Measurements from ENCODE around the gene ZNHIT2.

DNA sequence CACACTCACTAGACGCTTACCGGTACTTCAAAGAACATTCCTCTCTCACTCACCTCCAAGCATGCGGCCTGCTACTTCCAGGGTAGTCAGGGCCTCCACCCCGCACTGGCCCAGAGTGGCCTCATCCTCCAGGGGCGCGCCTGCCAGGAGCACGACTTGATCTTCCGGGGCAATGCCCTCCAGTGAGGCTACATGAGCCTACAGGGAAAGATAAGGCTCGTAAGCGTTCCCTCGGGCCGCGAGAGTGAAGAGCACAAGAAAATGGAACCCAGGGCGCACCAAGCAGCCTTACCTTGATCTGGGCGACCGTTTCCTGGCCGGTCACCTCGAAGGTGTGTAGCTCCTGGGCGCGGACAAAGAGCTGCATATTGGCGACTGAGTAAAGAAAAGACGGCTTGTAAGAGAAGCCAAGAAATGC lies 4.0 kb upstream of the ZNHIT2 start:
- TF ChIP-seq NFIC (IDR thresholded peaks at IDR 0.05) (no peak), RAD21 (IDR thresholded peaks at IDR 0.05; ENCODE audit: low read depth) (no peak), FOXM1 (IDR thresholded peaks at IDR 0.05; ENCODE audit: borderline replicate concordance, low read depth) (no peak), EP300 (IDR thresholded peaks at IDR 0.05; ENCODE audit: borderline replicate concordance) (no peak), ZBTB7A (IDR thresholded peaks at IDR 0.05; ENCODE audit: low read depth) (no peak)
- TF ChIP-seq, protein P1, sequence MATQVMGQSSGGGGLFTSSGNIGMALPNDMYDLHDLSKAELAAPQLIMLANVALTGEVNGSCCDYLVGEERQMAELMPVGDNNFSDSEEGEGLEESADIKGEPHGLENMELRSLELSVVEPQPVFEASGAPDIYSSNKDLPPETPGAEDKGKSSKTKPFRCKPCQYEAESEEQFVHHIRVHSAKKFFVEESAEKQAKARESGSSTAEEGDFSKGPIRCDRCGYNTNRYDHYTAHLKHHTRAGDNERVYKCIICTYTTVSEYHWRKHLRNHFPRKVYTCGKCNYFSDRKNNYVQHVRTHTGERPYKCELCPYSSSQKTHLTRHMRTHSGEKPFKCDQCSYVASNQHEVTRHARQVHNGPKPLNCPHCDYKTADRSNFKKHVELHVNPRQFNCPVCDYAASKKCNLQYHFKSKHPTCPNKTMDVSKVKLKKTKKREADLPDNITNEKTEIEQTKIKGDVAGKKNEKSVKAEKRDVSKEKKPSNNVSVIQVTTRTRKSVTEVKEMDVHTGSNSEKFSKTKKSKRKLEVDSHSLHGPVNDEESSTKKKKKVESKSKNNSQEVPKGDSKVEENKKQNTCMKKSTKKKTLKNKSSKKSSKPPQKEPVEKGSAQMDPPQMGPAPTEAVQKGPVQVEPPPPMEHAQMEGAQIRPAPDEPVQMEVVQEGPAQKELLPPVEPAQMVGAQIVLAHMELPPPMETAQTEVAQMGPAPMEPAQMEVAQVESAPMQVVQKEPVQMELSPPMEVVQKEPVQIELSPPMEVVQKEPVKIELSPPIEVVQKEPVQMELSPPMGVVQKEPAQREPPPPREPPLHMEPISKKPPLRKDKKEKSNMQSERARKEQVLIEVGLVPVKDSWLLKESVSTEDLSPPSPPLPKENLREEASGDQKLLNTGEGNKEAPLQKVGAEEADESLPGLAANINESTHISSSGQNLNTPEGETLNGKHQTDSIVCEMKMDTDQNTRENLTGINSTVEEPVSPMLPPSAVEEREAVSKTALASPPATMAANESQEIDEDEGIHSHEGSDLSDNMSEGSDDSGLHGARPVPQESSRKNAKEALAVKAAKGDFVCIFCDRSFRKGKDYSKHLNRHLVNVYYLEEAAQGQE (IDR thresholded peaks at IDR 0.05; ENCODE audit: low read depth), result no peak
